Natural killer cell (primary cell): ENCODE data around the gene ST6GAL1. TPM values are rescaled to one million over a fixed set of nuclear protein-coding genes. Genes with fewer than 3 reads are reported as not detected.
"Not testable (repeated sequence)": the region's sequence is repeated elsewhere in the genome, so short reads cannot be mapped to it uniquely, and the experiment has no call there.

Experiments
- ATAC-seq, 3 donors: fragments of 150-1000 bp in 2 of 3; fragments of 200-7000 bp in 1 of 3; cut with Tn5 transposase; 1 replicate in 1 of 3; 2 replicates in 2 of 3; pipeline ENCODE4 v1.10.0; 2021; ENCODE audit warnings: mild to moderate bottlenecking in 2 of 3, moderate library complexity in 2 of 3
- DNase-seq, 2 donors: peaks; one replicate each; pipeline versions ENCODE4 v3.0.0 to v3.0.0-alpha.2; 2013 to 2021; ENCODE audit warnings: mixed read lengths in 1 of 2
- H3K27ac ChIP-seq: one replicate; pipeline ENCODE4 v1.5.1; 2013; ENCODE audit warnings: mild to moderate bottlenecking, low read length
- H3K27me3 ChIP-seq: one replicate; pipeline ENCODE4 v1.6.1; 2013; ENCODE audit warnings: low read length; ENCODE audit not compliant: control insufficient read depth, insufficient read depth
- H3K36me3 ChIP-seq: one replicate; pipeline ENCODE4 v1.6.1; 2013; ENCODE audit warnings: low read length; ENCODE audit not compliant: control insufficient read depth, insufficient read depth
- H3K4me1 ChIP-seq: one replicate; pipeline ENCODE4 v1.6.1; 2013; ENCODE audit warnings: low read length; ENCODE audit not compliant: control insufficient read depth, insufficient read depth
- H3K4me3 ChIP-seq: one replicate; pipeline ENCODE4 v1.5.1; 2013; ENCODE audit warnings: low read length
- H3K9me3 ChIP-seq: one replicate; pipeline ENCODE4 v1.6.1; 2013; ENCODE audit warnings: low read length; ENCODE audit not compliant: control insufficient read depth, insufficient read depth
- H3K27ac Mint-ChIP-seq, 2 donors: one replicate each; pipeline ENCODE4 v1.8.0; 2022; ENCODE audit warnings: mild to moderate bottlenecking in 2 of 2, mixed read lengths in 2 of 2, moderate library complexity in 1 of 2
- H3K27me3 Mint-ChIP-seq, 2 donors: one replicate each; pipeline ENCODE4 v1.8.0; 2022; ENCODE audit warnings: low read depth in 2 of 2, mixed read lengths in 2 of 2
- H3K36me3 Mint-ChIP-seq: one replicate; pipeline ENCODE4 v1.8.0; 2022; ENCODE audit warnings: mixed read lengths
- H3K4me1 Mint-ChIP-seq, 2 donors: one replicate each; pipeline ENCODE4 v1.8.0; 2022; ENCODE audit warnings: mixed read lengths in 2 of 2
- H3K4me3 Mint-ChIP-seq: one replicate; pipeline ENCODE4 v1.8.0; 2022; ENCODE audit warnings: mild to moderate bottlenecking, moderate library complexity, mixed read lengths
- H3K9me3 Mint-ChIP-seq, 2 donors: one replicate each; pipeline ENCODE4 v1.8.0; 2022; ENCODE audit warnings: mixed read lengths in 2 of 2
- WGBS: methylation state at CpG from one replicate; pipeline ENCODE4 v1.1.7; 2013; ENCODE audit warnings: missing lambda C conversion rate; ENCODE audit not compliant: insufficient coverage; 5-methylcytosine and 5-hydroxymethylcytosine counted together
- intact Hi-C: fragments of 100-400 bp; cut with micrococcal nuclease; formaldehyde crosslinking; loops from one replicate; pipeline ENCODE4 v1.14.2; 2022
- total RNA-seq, 4 donors: library from RNA; stranded (reverse); fragments of 120-200 nt in 1 of 4; gene quantifications; one replicate each; pipeline versions ENCODE4 v1.2.3 to v1.2.4, GENCODE V29; 2013 to 2022
- TF ChIP-seq, protein P1 (sequence below): fragments of 200-600 bp; IDR thresholded peaks from one replicate; pipeline ENCODE4 v1.8.0; 2022; ENCODE audit warnings: antibody characterized with exemption

The ST6GAL1 gene
- total RNA-seq, 3 donors from 2014 or later (not counting 1 experiment from before 2014, with no cell fraction given), result 121 to 182 (median 146) TPM

GRCh38 chr3:186902154-186902553 lies 28.2 kb upstream of the ST6GAL1 start:
- H3K36me3 Mint-ChIP-seq, result peaks cover 34% of the 10 kb centered on the region
- peaks cover under 1% of the 10 kb centered on the region for H3K9me3 ChIP-seq

DNA sequence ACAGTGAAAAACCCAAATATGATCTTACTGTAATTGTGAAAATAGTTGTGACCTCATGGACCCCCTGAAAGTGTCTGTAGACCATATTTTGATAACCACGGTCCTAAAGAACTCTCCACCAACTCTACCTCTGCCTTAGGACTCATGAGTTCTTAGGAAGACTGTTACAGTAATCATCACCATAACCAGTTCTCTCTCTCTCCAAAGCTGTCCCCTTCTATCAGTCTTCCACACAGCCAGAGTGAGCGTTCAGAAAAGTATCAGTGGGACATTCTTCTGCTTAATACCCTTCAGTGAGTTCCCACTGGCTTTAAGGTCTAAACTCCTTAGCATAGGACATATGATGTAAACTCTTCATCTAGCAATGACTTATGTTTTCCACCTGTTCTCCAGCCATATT lies 27.6 kb upstream of the ST6GAL1 start:
- DNase-seq (no peak), ATAC-seq (no peak)
- Mint-ChIP-seq H3K4me1 (peaks cover 44 to 51% of the 10 kb centered on the region in 2 donors), H3K27ac (no peak overlapping the region), H3K9me3 (peaks cover 0 to 6% of the 10 kb centered on the region in 2 donors), H3K36me3 (peaks cover 35% of the 10 kb centered on the region), H3K27me3 (no peaks in the 10 kb centered on the region), H3K4me3 (no peak overlapping the region)
- Histone ChIP-seq H3K9me3 (peaks cover 6% of the 10 kb centered on the region), H3K27me3 (no peaks in the 10 kb centered on the region), H3K4me1 (no peaks in the 10 kb centered on the region), H3K4me3 (no peak overlapping the region), H3K27ac (no peak overlapping the region), H3K36me3 (no peaks in the 10 kb centered on the region)
- intact Hi-C loops, result no loop called here
- WGBS, result 98% methylated on average over 2 of the region's 2 CpGs
- TF ChIP-seq, protein P1, sequence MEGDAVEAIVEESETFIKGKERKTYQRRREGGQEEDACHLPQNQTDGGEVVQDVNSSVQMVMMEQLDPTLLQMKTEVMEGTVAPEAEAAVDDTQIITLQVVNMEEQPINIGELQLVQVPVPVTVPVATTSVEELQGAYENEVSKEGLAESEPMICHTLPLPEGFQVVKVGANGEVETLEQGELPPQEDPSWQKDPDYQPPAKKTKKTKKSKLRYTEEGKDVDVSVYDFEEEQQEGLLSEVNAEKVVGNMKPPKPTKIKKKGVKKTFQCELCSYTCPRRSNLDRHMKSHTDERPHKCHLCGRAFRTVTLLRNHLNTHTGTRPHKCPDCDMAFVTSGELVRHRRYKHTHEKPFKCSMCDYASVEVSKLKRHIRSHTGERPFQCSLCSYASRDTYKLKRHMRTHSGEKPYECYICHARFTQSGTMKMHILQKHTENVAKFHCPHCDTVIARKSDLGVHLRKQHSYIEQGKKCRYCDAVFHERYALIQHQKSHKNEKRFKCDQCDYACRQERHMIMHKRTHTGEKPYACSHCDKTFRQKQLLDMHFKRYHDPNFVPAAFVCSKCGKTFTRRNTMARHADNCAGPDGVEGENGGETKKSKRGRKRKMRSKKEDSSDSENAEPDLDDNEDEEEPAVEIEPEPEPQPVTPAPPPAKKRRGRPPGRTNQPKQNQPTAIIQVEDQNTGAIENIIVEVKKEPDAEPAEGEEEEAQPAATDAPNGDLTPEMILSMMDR, result no peak

More at GRCh38 chr3:186902154-186902553, 28.2 kb upstream of the ST6GAL1 start:
- no peak overlapping the region for H3K27ac Mint-ChIP-seq
- intact Hi-C loops, result no loop called here
- Histone ChIP-seq H3K36me3 (no peaks in the 10 kb centered on the region), H3K27ac (no peak overlapping the region), H3K4me1 (no peaks in the 10 kb centered on the region), H3K27me3 (no peaks in the 10 kb centered on the region), H3K4me3 (no peak overlapping the region)
- 45% methylated on average over 1 of the region's 3 CpGs for WGBS
- peaks cover 0 to 6% of the 10 kb centered on the region in 2 donors for H3K9me3 Mint-ChIP-seq
- H3K4me1 Mint-ChIP-seq, result peaks cover 39 to 46% of the 10 kb centered on the region in 2 donors
- ATAC-seq, result no peak
- H3K27me3 Mint-ChIP-seq, result no peaks in the 10 kb centered on the region
- no peak overlapping the region for H3K4me3 Mint-ChIP-seq
- DNase-seq, result no peak
- TF ChIP-seq, protein P1, result no peak

DNA sequence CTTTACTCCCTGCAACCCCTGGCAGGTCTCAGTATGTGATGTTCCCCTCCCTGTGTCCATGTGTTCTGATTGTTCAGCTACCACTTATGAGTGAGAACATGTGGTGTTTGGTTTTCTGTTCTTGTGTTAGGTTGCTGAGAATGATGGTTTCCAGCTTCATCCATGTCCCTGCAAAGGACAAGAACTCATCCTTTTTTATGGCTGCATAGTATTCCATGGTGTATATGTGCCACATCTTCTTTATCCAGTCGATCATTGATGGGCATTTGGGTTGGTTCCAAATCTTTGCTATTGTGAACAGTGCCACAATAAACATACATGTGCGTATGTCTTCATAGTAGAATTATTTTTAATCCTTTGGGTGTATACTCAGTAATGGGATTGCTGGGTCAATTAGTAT lies 26.6 kb upstream of the ST6GAL1 start:
- 86% methylated on average over 1 of the region's 2 CpGs for WGBS
- ATAC-seq, H3K9me3 ChIP-seq, H3K36me3 ChIP-seq, H3K4me3 Mint-ChIP-seq, intact Hi-C loops, H3K9me3 Mint-ChIP-seq, H3K4me1 ChIP-seq, DNase-seq, H3K27me3 ChIP-seq, H3K27ac ChIP-seq, H3K4me3 ChIP-seq, H3K27me3 Mint-ChIP-seq, H3K27ac Mint-ChIP-seq: not testable (repeated sequence)
- H3K4me1 Mint-ChIP-seq, result peaks cover 54 to 60% of the 10 kb centered on the region in 2 donors
- peaks cover 43% of the 10 kb centered on the region for H3K36me3 Mint-ChIP-seq

DNA sequence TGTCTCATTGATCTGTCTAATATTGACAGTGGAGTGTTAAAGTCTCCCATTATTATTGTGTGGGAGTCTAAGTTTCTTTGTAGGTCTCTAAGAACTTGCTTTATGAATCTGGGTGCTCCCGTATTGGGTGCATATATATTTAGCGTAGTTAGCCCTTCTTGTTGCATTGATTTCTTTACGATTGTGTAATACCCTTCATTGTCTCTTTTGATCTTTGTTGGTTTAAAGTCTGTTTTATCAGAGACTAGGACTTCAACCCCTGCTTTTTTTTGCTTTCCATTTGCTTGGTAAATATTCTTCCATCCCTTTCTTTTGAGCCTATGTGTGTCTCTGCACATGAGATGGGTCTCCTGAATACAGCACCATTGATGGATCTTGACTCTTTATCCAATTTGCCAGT lies 23.3 kb upstream of the ST6GAL1 start:
- peak overlapping the region; percentile 55 to 60 for H3K27ac Mint-ChIP-seq
- Histone ChIP-seq H3K9me3 (peaks cover 15% of the 10 kb centered on the region), H3K4me1 (peaks cover 26% of the 10 kb centered on the region)
- H3K36me3 ChIP-seq, H3K27me3 Mint-ChIP-seq, H3K9me3 Mint-ChIP-seq, intact Hi-C loops, ATAC-seq, H3K4me3 ChIP-seq, H3K27me3 ChIP-seq, H3K27ac ChIP-seq, DNase-seq: not testable (repeated sequence)
- peaks cover 43% of the 10 kb centered on the region for H3K36me3 Mint-ChIP-seq
- peak overlapping the region; percentile 70 for H3K4me3 Mint-ChIP-seq
- 93% methylated on average over 3 of the region's 3 CpGs for WGBS
- peaks cover 48 to 51% of the 10 kb centered on the region in 2 donors for H3K4me1 Mint-ChIP-seq
